Peyer's patch (tissue), 4 donors: Measurements from ENCODE around the gene TEDC1.

Experiments
- CTCF ChIP-seq, 6 experiments: fragments of 450-650 bp in 4 of 6; fragments of 200-600 bp in 2 of 6; sonication (generic) in 1 of 6; IDR thresholded peaks; one replicate each; pipeline ENCODE4 v1.5.1; 2017 to 2019; ENCODE audit warnings: antibody characterized with exemption in 6 of 6, mild to moderate bottlenecking in 3 of 6, moderate library complexity in 1 of 6
- POLR2A ChIP-seq, 2 donors: fragments of 450-650 bp; IDR thresholded peaks; one replicate each; pipeline ENCODE4 v1.5.1; 2017; ENCODE audit warnings: antibody characterized with exemption in 2 of 2, mild to moderate bottlenecking in 2 of 2, moderate library complexity in 2 of 2

DNA sequence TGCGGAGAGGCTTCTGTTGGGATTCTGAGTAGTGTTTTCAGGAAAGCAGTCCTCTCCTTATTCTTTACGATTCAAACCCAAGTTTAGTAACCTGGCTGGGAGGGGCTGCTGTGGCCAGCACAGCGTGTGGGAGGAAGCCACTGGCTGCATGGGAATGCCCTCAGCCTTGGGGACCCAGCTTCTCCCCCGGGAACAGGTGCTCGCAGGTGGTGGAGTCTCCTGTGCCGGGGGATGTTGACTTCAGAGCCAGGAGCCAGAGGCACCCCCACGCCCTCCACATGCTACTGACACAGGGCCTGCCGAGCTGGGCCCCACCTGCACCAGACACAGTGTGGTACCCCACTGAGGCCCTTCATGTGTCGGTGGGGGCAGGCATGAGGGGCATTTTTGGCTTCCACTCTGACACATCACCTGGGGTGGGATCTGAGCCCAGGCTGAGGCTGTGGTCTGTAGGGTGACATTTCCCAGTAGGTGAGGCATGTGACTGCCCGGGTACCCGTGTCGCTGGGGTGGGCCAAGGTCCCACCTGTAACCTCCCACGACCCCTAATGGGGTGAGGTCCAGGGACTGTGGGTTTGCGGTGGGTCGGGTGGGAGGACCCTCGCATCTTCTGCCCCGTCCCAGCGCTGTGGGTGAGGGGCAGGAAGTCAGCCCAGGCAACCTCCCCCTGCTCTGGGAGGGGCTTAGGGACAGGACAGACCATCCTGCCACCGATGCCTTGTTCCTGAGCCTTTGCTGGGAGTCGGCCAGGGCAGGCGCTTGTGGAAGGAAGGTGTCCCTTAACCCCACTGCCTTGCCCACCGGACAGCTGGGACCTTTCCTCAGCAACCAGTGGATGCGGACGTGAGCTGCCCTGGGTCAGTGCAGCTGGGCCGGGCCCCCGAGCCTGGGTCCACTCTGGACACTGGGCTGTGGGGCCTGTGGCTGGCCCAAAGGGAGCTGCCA lies 44.9 kb upstream of the TEDC1 start:
- TF ChIP-seq CTCF (IDR thresholded peaks at IDR 0.05) (no peak), POLR2A (IDR thresholded peaks at IDR 0.05) (no peak)
